Daoy (cell line): ENCODE results near the gene EFCAB5. TPM values are rescaled to one million over a fixed set of nuclear protein-coding genes. Genes with fewer than 3 reads are reported as not detected.
"Not testable (repeated sequence)": the region's sequence is repeated elsewhere in the genome, so short reads cannot be mapped to it uniquely, and the experiment has no call there.

Experiments used
- DNase-seq: peaks from one replicate; pipeline ENCODE4 v3.0.0-alpha.2; 2015; ENCODE audit warnings: low read depth
- total RNA-seq: library from RNA; depleted of rRNA; stranded (reverse); fragments of >200 nt; shearing (Covaris generic); gene quantifications from 2 replicates; pipeline ENCODE4 v1.2.3, GENCODE V29; 2014

EFCAB5 gene
- total RNA-seq, 1 experiment from 2014 or later: 0.23 TPM

- DNase-seq: not testable (repeated sequence)
Observed at GRCh38 chr17:29935909-29936308, 5.5 kb upstream of the EFCAB5 start.

- no peak for DNase-seq
Observed at GRCh38 chr17:29936724-29937123, 4.7 kb upstream of the EFCAB5 start.

GRCh38 chr17:29945281-29945680, 3.8 kb downstream of the EFCAB5 start:
- no peak for DNase-seq

GRCh38 chr17:29948448-29949215, 7.2 kb downstream of the EFCAB5 start:
- no peak for DNase-seq

- DNase-seq: no peak
Observed at GRCh38 chr17:29949696-29950095, 8.3 kb downstream of the EFCAB5 start.

GRCh38 chr17:29954405-29954804, 13.0 kb downstream of the EFCAB5 start:
- no peak for DNase-seq

GRCh38 chr17:29956225-29956624, 14.8 kb downstream of the EFCAB5 start:
- DNase-seq: no peak

- DNase-seq: not testable (repeated sequence)
Observed at GRCh38 chr17:29957488-29957887, 16.1 kb downstream of the EFCAB5 start.

- DNase-seq: peak; percentile 9
Observed at GRCh38 chr17:29958947-29959657, 17.7 kb downstream of the EFCAB5 start.

GRCh38 chr17:29959658-29960337, 18.4 kb downstream of the EFCAB5 start:
- DNase-seq: no peak

GRCh38 chr17:29962656-29963055, 21.2 kb downstream of the EFCAB5 start:
- DNase-seq: no peak

- DNase-seq: no peak
Observed at GRCh38 chr17:29968271-29968670, 26.8 kb downstream of the EFCAB5 start.

GRCh38 chr17:29972277-29972676, 30.8 kb downstream of the EFCAB5 start:
- no peak for DNase-seq

GRCh38 chr17:29973005-29973404, 31.6 kb downstream of the EFCAB5 start:
- no peak for DNase-seq

GRCh38 chr17:29977836-29978235, 36.4 kb downstream of the EFCAB5 start:
- DNase-seq: no peak

- no peak for DNase-seq
Observed at GRCh38 chr17:29980261-29980660, 38.8 kb downstream of the EFCAB5 start.

GRCh38 chr17:29982991-29983653, 41.7 kb downstream of the EFCAB5 start:
- DNase-seq: no peak

GRCh38 chr17:29996458-29996857, 55.0 kb downstream of the EFCAB5 start:
- no peak for DNase-seq

- no peak for DNase-seq
Observed at GRCh38 chr17:30000001-30000754, 58.7 kb downstream of the EFCAB5 start.

GRCh38 chr17:30000755-30001257, 59.4 kb downstream of the EFCAB5 start:
- no peak for DNase-seq

GRCh38 chr17:30002088-30002487, 60.7 kb downstream of the EFCAB5 start:
- no peak for DNase-seq
